Neural cell (in vitro differentiated cells): ENCODE measurements around the gene CFAP61. TPM values are rescaled to one million over a fixed set of nuclear protein-coding genes. Genes with fewer than 3 reads are reported as not detected.

ENCODE experiments used
- H2AFZ ChIP-seq: fragments of 200-600, 300-800 bp; sonication (generic), shearing (Covaris generic); 2 replicates; pipeline ENCODE4 v1.6.0; 2014; ENCODE audit warnings: low read depth, mild to moderate bottlenecking, antibody characterized with exemption, low read length, moderate library complexity
- H3F3A ChIP-seq: fragments of 200-600 bp; shearing (Covaris generic); 2 replicates; pipeline ENCODE4 v1.6.1; 2016; ENCODE audit warnings: mild to moderate bottlenecking, moderate library complexity, mixed read lengths, antibody characterized with exemption, low read length; ENCODE audit not compliant: insufficient read depth, poor library complexity, severe bottlenecking
- H3K27ac ChIP-seq: fragments of 200-600, 300-800 bp; sonication (generic), shearing (Covaris generic); 2 replicates; pipeline ENCODE4 v1.5.1; 2014; ENCODE audit warnings: mild to moderate bottlenecking, low read length, moderate library complexity
- H3K27me3 ChIP-seq: fragments of 300-800, 200-600 bp; sonication (generic), shearing (Covaris generic); 2 replicates; pipeline ENCODE4 v1.6.0; 2014; ENCODE audit warnings: mild to moderate bottlenecking, low read depth, low read length, moderate library complexity; ENCODE audit not compliant: insufficient read depth
- H3K36me3 ChIP-seq: fragments of 300-800, 200-600 bp; sonication (generic), shearing (Covaris generic); 2 replicates; pipeline ENCODE4 v1.5.1; 2014; ENCODE audit warnings: mild to moderate bottlenecking, antibody characterized with exemption, low read length, moderate library complexity; ENCODE audit not compliant: insufficient read depth
- H3K4me2 ChIP-seq: fragments of 300-800, 200-600 bp; sonication (generic), shearing (Covaris generic); 2 replicates; pipeline ENCODE4 v1.6.0; 2014; ENCODE audit warnings: mild to moderate bottlenecking, low read length
- H3K4me3 ChIP-seq: fragments of 300-800, 200-600 bp; sonication (generic), shearing (Covaris generic); 2 replicates; pipeline ENCODE4 v1.5.1; 2014; ENCODE audit warnings: mild to moderate bottlenecking, low read length, moderate library complexity
- H3K79me2 ChIP-seq: fragments of 200-600 bp; shearing (Covaris generic); replicated peaks from 2 replicates; pipeline ENCODE4 v1.6.0; 2014; ENCODE audit warnings: mild to moderate bottlenecking, low read length, moderate library complexity; ENCODE audit not compliant: insufficient read depth
- H3K9ac ChIP-seq: fragments of 300-800, 200-600 bp; sonication (generic), shearing (Covaris generic); 2 replicates; pipeline ENCODE4 v1.6.1; 2016; ENCODE audit warnings: mild to moderate bottlenecking, low read length, mixed read lengths
- H3K9me2 ChIP-seq: fragments of 200-600 bp; shearing (Covaris generic); 2 replicates; pipeline ENCODE4 v1.6.1; 2016; ENCODE audit warnings: mild to moderate bottlenecking, low read length, mixed read lengths; ENCODE audit not compliant: insufficient read depth
- H3K9me3 ChIP-seq: fragments of 200-600, 300-800 bp; sonication (generic), shearing (Covaris generic); 2 replicates; pipeline ENCODE4 v1.6.1; 2016; ENCODE audit warnings: mild to moderate bottlenecking, mixed run types, low read length, moderate library complexity, mixed read lengths
- H4K20me1 ChIP-seq: fragments of 200-600 bp; shearing (Covaris generic); 2 replicates; pipeline ENCODE4 v1.6.1; 2016; ENCODE audit warnings: mild to moderate bottlenecking, mixed run types; ENCODE audit not compliant: insufficient read depth
- CTCF ChIP-seq: fragments of 450-650 bp; IDR thresholded peaks from 2 replicates; pipeline ENCODE4 v1.5.1; 2014; ENCODE audit warnings: antibody characterized with exemption, mild to moderate bottlenecking, moderate library complexity; ENCODE audit not compliant: poor library complexity, severe bottlenecking
- EP300 ChIP-seq: fragments of 450-650 bp; conservative IDR thresholded peaks from 2 replicates; pipeline ENCODE4 v1.6.1; 2014; ENCODE audit warnings: antibody characterized with exemption, mild to moderate bottlenecking, moderate library complexity; ENCODE audit not compliant: poor library complexity, severe bottlenecking
- EZH2 ChIP-seq: fragments of 200-600, 300-800 bp; shearing (Covaris generic), sonication (generic); IDR thresholded peaks from 2 replicates; pipeline ENCODE4 v1.6.1; 2014; ENCODE audit warnings: antibody characterized with exemption, low read length, borderline replicate concordance, mild to moderate bottlenecking; ENCODE audit not compliant: insufficient read depth, poor library complexity, severe bottlenecking
- MXI1 ChIP-seq: fragments of 450-650 bp; conservative IDR thresholded peaks from 2 replicates; pipeline ENCODE4 v1.6.1; 2014; ENCODE audit warnings: antibody characterized with exemption, mild to moderate bottlenecking; ENCODE audit not compliant: poor library complexity, severe bottlenecking
- POLR2AphosphoS5 ChIP-seq: IDR thresholded peaks from 2 replicates; pipeline ENCODE4 v1.6.1; 2012
- RAD21 ChIP-seq: fragments of 450-650 bp; conservative IDR thresholded peaks from 2 replicates; pipeline ENCODE4 v1.6.1; 2014; ENCODE audit warnings: antibody characterized with exemption, mild to moderate bottlenecking, moderate library complexity
- REST ChIP-seq: IDR thresholded peaks from 2 replicates; pipeline ENCODE4 v1.6.1; 2012; ENCODE audit warnings: borderline replicate concordance
- SMC3 ChIP-seq: fragments of 450-650 bp; conservative IDR thresholded peaks from 2 replicates; pipeline ENCODE4 v1.6.1; 2014; ENCODE audit warnings: antibody characterized with exemption, mild to moderate bottlenecking, moderate library complexity; ENCODE audit not compliant: poor library complexity
- TAF1 ChIP-seq: IDR thresholded peaks from 2 replicates; pipeline ENCODE4 v1.6.1; 2012; ENCODE audit warnings: low read depth
- polyA plus RNA-seq: library from polyadenylated mRNA; depleted of rRNA; stranded (reverse); fragments of >200 nt; gene quantifications from 2 replicates; pipeline ENCODE4 v1.2.3, GENCODE V29; 2014

CFAP61 gene
- polyA plus RNA-seq, 1 donor from 2014 or later: 0.42 TPM

GRCh38 chr20:20075032-20075431 is 22.7 kb downstream of the CFAP61 start:
- no peaks in the 10 kb centered on the region for H3K9me3 ChIP-seq
- no peaks in the 10 kb centered on the region for H3F3A ChIP-seq
- no peak overlapping the region for H2AFZ ChIP-seq
- H3K36me3 ChIP-seq: no peaks in the 10 kb centered on the region
- no peak overlapping the region for H3K9ac ChIP-seq
- no peaks in the 10 kb centered on the region for H4K20me1 ChIP-seq
- H3K9me2 ChIP-seq: no peaks in the 10 kb centered on the region
- H3K27me3 ChIP-seq: no peaks in the 10 kb centered on the region
- H3K27ac ChIP-seq: no peak overlapping the region
- TF ChIP-seq EZH2: no peak
- no peak for TF ChIP-seq SMC3
- TF ChIP-seq EP300: no peak
- no peak for TF ChIP-seq CTCF
- H3K79me2 ChIP-seq: no peaks in the 10 kb centered on the region
- H3K4me2 ChIP-seq: no peak overlapping the region
- H3K4me3 ChIP-seq: no peak overlapping the region

- no peak overlapping the region for H2AFZ ChIP-seq
- no peaks in the 10 kb centered on the region for H3F3A ChIP-seq
- no peaks in the 10 kb centered on the region for H3K36me3 ChIP-seq
- H3K79me2 ChIP-seq: no peaks in the 10 kb centered on the region
- H3K9me2 ChIP-seq: no peaks in the 10 kb centered on the region
- TF ChIP-seq CTCF (no peak), MXI1 (no peak), EP300 (no peak), EZH2 (no peak), RAD21 (no peak), POLR2AphosphoS5 (no peak), SMC3 (no peak), REST (no peak), TAF1 (no peak)
- no peak overlapping the region for H3K4me3 ChIP-seq
- no peaks in the 10 kb centered on the region for H4K20me1 ChIP-seq
- no peak overlapping the region for H3K9ac ChIP-seq
- H3K4me2 ChIP-seq: no peak overlapping the region
- no peaks in the 10 kb centered on the region for H3K9me3 ChIP-seq
- no peak overlapping the region for H3K27ac ChIP-seq
- no peaks in the 10 kb centered on the region for H3K27me3 ChIP-seq
Measured at GRCh38 chr20:20076297-20077065, 24.1 kb downstream of the CFAP61 start.
